ENCODE data around the gene AP3B1.
"Not testable (repeated sequence)": the region's sequence is repeated elsewhere in the genome, so short reads cannot be mapped to it uniquely, and the experiment has no call there.

Gene AP3B1

GRCh38 chr5:78151594-78152271 is 142.8 kb downstream of the AP3B1 start:
- DNase-seq (ENCODE audit: low read depth): no peak

DNA sequence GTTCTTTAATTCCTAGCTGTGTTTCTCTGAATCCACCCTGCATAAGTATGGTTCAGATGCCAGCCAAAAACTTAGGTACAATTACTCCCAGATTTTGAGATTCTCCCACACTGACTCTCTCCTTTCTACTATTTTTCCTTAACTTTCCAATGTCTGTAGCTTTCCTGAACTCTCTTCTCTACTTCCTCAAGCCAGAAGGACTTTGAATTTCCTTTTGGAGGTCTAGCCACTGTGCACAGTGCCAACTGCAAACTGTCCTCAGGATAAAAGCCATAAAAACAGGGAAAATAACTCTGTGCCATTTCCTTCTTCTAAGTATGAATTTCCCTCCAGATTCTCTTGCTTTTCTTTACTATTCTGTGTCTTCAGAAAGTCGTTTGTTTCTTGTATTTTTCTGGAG is 157.2 kb downstream of the AP3B1 start:
- no peak for DNase-seq (ENCODE audit: low read depth)

- DNase-seq (ENCODE audit: low read depth): no peak
Observed at GRCh38 chr5:78133423-78133822, 161.1 kb downstream of the AP3B1 start.

DNA sequence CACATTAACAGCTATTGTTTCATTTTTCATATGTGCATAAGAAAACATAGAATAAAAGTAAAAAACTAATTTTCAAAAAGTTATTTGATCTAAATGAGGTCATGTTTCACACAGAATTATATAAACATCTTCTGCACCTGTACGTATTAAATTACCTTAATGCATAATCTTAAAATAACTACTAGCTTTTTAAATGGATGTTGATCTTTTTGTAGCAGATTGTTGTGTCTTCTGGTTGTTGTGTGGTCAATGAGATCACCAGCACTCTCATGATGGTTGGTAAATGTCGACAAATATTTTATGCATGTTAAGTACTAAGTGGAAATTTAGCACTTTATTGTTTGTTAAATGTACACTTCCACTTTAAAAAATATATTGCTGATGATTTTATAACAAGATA is 162.0 kb downstream of the AP3B1 start:
- no peak for DNase-seq (ENCODE audit: low read depth)

- no peak for DNase-seq (ENCODE audit: low read depth)
Observed at GRCh38 chr5:78129597-78129996, 164.9 kb downstream of the AP3B1 start.

- DNase-seq (ENCODE audit: low read depth): no peak
Observed at GRCh38 chr5:78127875-78128274, 166.6 kb downstream of the AP3B1 start.

GRCh38 chr5:78126536-78126935 is 168.0 kb downstream of the AP3B1 start:
- DNase-seq (ENCODE audit: low read depth): no peak

- DNase-seq (ENCODE audit: low read depth): no peak
Observed at GRCh38 chr5:78116167-78116566, 178.3 kb downstream of the AP3B1 start.

DNA sequence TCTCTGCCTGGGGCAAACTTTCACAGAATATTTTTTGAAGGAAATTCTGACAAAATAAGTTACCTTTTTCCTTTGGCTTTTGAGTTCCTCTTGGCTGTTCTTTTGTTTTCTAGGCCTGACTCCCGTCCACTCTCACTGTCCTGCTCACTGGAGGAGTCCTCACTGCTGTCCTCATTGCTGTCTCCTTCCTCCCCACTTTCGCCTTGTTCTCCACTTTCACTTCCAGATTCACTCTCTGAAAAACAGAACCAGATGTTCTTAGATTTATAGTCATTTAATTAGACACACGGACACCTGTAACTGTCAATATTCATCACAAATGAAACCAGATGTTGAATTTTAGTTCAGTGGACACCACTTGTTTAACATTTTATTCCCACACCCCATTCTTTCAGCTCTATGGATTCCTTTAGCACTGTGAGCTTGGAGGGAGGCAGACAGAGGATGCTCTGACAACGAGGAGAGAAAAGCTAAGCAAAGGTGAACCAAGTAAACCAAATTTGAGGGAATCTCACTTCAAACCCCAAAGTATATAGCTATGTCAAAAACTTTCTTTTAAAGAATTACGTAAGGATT is 180.7 kb downstream of the AP3B1 start:
- DNase-seq (ENCODE audit: low read depth): no peak

DNA sequence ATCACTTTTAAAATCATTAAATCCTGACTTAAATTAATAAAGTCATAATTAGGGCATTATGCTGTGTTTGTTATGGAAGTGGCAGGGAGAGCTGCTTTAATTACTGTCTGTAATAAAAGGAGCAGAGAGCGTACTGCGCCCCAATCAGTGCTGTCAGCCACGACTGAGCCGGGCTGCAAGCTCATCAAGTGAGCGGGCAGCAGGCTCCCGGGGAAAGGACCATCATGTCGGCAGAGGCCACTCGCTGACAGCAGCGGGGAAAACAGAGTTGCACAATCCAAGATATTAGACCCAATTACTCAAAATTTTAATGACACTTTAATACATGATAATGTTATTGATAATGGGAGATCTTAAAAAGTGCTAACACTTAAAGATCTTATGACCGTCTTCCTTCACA is 181.6 kb downstream of the AP3B1 start:
- DNase-seq (ENCODE audit: low read depth): no peak

DNA sequence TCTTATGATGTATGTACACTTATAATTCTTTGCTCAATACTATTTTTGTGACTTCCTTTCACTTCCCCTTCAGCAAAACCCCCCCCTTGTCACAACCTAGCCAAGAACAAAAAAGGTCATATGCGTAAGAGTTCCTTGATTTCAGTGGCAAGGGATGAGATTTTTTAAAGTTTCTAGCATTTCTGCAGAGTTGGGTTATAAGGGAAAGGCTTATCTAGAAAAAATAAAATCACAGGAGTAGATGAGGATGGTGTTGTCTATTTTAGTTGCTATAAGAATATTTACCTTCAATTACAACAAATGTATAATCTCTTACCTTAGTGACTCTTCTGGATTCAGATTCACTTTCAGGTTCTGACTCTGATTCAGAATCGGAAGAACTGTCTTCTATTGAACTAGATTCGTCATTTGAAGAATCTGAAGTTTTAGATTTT is 184.6 kb downstream of the AP3B1 start:
- no peak for DNase-seq (ENCODE audit: low read depth)

- no peak for DNase-seq (ENCODE audit: low read depth)
Observed at GRCh38 chr5:78108564-78108963, 185.9 kb downstream of the AP3B1 start.

DNA sequence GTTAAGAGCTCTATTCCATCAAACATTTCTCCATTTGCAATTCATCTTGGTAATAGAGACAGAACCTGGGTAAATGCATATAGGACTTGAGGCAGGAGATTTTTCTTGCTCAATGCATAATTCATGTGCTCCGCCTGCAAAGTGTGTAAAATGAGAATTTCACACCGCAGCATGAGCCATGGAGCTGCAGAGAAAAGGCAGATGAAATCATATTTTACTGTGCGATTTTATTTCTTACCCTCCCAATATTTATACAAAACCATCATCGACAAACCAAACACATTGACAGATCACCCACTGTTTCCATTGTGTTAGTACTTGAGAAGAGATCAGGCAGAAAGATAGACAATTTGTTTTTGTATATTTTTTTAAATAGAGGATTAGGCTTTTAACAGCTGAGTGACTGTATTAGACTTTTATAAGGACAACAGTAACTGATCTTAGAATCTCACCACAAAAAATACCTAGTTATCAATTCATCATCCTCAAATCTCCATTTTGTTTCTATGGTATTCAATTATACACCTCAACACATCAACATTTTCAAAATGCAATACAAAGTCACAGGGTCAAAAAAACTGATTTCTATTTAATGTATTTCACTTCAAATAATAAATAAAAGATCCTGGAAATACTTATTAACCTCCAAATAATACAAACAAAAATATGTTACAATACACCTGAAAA is 191.1 kb downstream of the AP3B1 start:
- no peak for DNase-seq (ENCODE audit: low read depth)

- no peak for DNase-seq (ENCODE audit: low read depth)
Observed at GRCh38 chr5:78102500-78102899, 192.0 kb downstream of the AP3B1 start.

DNA sequence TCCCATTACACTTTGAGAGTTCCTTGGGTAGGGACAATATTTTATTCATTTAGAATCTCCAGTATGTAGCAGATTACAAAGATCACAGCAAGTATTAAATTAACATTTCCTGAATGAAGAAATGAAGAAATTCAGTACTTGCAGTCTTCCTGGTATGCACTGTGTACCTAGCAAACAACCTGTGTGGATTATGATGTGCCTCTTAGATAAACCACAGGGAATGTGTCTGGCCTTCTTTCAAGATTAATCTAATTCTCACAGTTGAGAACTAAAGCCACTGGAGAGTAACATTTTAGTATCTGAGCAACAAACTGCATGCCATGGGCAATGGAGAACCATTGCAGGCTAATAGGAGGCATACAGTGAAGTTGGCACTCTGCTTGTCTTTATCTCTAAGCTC is 199.4 kb downstream of the AP3B1 start:
- no peak for DNase-seq (ENCODE audit: low read depth)

DNA sequence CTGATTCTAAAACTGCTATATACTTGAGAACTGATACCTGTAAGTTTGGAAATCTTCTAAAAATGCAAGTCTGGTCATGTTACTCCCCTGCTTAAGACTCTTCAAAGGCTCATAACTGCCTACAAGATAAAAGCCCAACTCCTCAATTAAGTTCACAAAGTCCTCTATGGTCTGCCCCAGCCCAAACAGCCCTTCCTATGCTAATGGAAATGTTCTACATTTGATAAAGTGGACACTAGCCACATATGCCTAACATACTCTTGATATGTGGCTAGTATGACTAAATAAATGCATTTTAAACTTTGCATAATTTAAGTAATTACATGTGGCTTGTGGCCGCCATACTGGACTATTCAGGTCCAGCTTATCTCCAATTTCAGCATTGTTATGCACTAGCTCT is 204.5 kb downstream of the AP3B1 start:
- DNase-seq (ENCODE audit: low read depth): no peak

DNA sequence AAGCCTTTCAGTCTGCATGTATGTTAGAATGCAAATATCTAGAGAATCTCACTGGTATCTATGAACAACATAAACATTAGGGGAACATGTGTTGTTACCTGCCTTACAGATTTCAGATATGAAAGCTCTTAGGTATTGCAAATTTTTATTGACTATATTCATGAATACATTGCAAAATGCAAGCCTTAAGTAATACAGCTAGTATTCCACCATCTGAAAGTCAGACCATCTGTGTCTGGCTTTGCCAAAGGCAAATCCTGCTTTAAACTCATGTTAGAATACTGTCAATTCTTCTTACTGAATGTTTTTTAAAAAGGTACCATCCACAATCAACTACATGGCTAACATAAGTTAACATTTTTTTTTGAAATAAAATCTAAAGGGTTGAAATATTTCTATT is 215.6 kb downstream of the AP3B1 start:
- DNase-seq (ENCODE audit: low read depth): no peak

DNA sequence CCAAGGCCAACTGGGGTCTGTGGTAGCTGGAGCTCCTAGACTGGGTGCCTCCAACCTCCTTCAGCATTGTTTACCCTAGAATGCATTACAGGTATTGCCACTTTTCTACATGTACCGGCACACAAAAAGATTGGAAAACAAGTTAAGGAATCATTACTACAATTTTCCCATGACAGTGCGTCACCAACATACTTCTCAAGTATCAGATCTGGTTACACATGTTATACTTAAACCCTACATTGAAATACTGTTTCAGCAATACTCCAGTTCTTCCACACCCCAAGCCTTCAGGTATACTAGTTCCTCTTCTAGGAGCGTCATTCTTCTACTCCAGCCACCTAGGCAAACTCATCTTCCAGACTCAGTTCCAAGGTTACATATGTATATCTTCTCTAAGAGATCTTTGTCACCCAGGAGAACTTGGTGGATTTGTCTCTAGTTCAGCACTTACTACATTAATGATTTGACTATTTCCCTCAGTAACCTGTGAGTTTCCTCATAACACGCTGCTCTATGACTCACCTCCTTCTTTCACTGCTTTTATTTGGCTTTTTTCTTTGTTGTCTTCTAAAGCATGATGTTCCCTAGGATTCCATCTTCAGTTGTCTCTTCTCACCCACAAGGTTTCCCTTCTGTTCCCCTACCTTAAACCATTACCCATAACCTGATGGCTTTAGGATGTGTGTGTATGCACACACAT is 217.0 kb downstream of the AP3B1 start:
- no peak for DNase-seq (ENCODE audit: low read depth)

DNA sequence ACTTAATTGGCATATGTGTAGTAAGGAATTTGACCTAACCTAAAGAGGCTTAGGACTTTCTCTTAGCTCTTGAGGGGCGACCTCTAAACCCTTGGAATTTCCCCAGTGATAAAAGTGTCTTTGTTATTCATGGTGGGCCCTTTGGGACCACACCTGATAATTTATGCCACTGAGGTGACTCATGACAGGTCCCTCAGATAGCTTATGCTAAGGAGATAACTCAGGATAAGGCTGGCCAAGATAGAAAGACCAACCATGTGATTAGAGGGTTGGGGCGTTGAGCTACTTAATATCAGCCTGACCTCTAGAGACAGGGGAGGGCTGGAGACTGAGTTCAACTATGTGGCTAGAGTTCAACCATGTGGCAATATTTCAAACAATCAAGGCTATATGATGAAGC is 218.1 kb downstream of the AP3B1 start:
- DNase-seq (ENCODE audit: low read depth): no peak

DNA sequence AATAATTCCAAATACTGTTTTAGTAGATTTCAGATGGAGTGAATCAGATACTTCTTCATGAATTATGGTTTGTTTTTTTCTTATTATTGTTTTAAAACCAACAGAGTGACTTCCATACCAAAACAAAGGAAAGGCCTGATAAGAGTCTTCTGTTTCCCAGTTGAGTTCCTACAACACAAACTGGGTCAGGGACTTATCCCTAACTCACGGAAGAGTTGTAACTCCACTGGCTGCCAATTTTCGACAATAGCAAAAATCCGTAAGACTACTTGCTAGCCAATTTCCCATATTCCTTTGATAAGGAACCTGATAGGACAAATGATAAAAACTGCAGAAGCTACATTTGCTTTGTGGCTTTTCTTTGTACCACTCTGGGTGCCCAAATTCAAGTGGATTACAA is 219.2 kb downstream of the AP3B1 start:
- DNase-seq (ENCODE audit: low read depth): no peak

- not testable (repeated sequence) for DNase-seq (ENCODE audit: low read depth)
Observed at GRCh38 chr5:78070691-78071090, 223.8 kb downstream of the AP3B1 start.

- not testable (repeated sequence) for DNase-seq (ENCODE audit: low read depth)
Observed at GRCh38 chr5:78067581-78067980, 226.9 kb downstream of the AP3B1 start.

GRCh38 chr5:78066722-78067121 is 227.8 kb downstream of the AP3B1 start:
- DNase-seq (ENCODE audit: low read depth): not testable (repeated sequence)
